T-helper 9 cell (primary cell): Measurements from ENCODE around the gene INPP4B.
"Not testable (repeated sequence)": the region's sequence is repeated elsewhere in the genome, so short reads cannot be mapped to it uniquely, and the experiment has no call there.

ENCODE experiments used
- DNase-seq: peaks from one replicate; pipeline ENCODE4 v3.0.0-alpha.2; 2020

INPP4B gene

GRCh38 chr4:142535009-142535408 lies 311.1 kb downstream of the INPP4B start:
- no peak for DNase-seq

DNA sequence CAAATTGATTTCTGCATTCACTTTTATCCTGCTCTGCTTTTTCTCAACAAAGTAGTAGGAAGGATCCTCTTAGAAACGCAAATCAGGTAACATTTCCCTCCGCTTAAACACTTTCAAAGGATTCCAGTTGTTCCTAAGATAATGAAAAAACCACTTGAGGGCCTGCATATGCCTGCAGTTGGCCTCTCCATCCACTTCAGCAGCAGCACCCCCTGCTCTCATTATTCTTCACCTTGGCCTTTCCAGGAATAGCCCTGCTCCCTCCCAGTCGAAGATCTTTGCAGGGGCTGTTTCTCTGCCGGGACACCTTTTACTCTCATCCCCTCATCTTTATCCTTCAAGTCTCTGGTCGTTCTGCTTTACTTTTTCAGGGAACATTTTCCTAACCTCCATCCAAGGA lies 314.0 kb downstream of the INPP4B start:
- no peak for DNase-seq

DNA sequence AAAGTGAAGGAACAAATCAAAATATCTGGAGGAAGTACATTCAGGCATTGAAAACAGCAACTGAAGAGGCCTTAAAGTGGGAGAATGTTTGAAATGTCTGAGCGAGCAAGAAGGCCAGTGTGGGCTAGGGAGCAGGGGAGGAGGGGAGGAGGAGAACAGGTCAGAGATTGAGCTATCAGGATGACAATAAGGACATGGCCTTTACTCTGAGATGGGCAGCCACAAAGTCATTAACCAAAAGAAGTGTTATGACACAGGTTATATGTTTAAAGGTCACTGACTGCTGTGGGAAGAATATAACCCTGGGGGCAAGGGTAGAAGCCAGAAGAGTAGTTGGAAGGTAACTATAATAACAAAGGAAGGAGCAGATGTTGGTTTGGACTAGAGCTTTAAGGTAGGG lies 315.4 kb downstream of the INPP4B start:
- DNase-seq, result no peak

DNA sequence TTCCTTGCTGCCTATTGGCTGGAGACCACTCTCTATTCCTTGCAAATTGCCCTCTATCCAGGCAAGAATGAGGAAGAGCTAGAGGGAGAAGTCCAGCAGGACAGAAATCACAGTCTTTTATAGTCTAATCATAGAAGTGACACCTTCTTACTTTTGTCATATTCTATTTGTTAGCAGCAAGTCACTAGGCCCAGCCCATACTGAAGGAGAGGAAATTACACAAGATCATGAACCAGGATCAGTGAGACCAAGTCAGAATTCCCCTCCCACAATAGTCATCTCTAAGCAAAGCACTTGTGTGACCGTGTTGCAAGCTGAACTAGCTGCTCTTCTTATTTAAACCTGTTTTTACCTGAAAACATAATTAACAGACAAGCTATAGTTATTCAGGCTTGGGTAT lies 317.7 kb downstream of the INPP4B start:
- no peak for DNase-seq

- DNase-seq, result no peak
These were observed 323.0 kb downstream of the INPP4B start for GRCh38 chr4:142523111-142523510.

DNA sequence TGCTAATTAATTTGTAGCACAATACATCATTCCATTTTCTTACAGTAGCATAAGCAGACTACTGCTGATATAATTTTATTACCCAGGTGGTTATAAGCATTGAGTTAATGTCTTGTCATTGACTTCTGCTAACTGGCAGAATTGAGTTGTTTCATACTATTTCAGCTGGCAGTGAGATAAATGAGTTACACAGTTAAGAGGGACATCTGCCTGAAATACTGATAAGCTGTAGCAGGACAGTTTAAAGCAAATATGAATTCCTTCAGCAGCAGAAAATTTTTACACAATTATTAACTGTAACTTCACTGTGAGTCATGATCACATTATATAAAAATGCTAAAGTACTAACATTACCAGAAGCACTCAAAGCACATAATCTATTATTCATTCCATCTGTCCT lies 326.8 kb downstream of the INPP4B start:
- DNase-seq, result no peak

GRCh38 chr4:142516686-142517526 lies 329.2 kb downstream of the INPP4B start:
- DNase-seq, result no peak

DNA sequence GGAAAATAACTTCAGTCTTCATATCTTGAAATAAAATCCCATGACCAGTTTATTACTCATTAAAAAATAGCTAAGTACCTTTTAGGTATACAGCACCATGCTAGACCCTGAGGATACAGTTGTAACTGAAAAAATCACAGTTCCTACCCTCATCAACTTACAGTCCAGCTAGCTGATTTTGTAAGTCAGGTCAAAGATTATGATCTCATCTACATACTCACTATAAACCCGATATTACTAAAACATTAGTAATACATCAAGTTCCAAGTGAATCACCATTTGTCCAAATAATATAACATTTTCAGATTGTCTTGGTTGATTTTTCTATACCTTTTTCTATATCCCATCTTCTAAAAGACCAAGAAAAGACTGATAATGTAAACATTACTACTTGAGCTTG lies 333.9 kb downstream of the INPP4B start:
- DNase-seq, result no peak

DNA sequence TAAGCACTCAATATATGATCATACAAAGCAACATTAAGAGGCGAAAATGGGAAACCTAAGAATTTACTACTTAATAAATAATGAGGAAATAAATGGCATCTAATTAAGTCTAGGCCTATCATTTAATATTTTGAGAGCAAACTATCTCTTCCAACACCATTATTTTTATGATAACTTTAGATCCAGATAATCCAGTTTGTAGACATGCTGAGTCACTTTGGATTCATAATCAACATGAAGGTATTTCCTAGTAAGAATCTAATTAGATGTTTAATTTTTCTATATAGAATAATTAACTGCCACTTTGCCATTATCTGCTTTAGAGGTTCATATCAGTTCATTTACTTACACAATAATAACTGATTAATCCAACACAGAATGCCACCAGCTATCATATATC lies 336.2 kb downstream of the INPP4B start:
- no peak for DNase-seq

GRCh38 chr4:142509381-142509780 lies 336.7 kb downstream of the INPP4B start:
- not testable (repeated sequence) for DNase-seq

- no peak for DNase-seq
These were observed 345.1 kb downstream of the INPP4B start for GRCh38 chr4:142500966-142501365.

DNA sequence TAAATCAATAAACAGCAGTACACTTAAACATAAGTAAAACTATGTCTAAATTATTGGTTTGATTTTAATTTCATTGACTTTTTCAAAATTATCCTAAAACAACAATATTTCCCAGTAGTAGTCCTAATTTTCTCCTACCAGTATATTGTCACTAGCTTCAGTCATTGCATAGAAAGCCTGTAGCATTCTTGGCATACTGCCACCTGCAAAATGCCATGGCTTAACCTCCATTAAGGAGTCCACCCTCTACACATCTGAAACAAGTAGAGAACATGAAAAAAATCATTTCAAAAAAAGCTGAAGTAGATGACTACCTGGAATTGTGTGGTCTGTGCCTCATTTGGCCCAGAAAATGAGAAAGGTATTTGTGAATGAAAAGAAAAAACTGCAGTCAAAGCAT lies 348.5 kb downstream of the INPP4B start:
- DNase-seq, result no peak

- DNase-seq, result no peak
These were observed 352.6 kb downstream of the INPP4B start for GRCh38 chr4:142493255-142494110.

GRCh38 chr4:142485452-142485851 lies 360.6 kb downstream of the INPP4B start:
- no peak for DNase-seq

GRCh38 chr4:142480244-142480643 lies 365.9 kb downstream of the INPP4B start:
- no peak for DNase-seq

DNA sequence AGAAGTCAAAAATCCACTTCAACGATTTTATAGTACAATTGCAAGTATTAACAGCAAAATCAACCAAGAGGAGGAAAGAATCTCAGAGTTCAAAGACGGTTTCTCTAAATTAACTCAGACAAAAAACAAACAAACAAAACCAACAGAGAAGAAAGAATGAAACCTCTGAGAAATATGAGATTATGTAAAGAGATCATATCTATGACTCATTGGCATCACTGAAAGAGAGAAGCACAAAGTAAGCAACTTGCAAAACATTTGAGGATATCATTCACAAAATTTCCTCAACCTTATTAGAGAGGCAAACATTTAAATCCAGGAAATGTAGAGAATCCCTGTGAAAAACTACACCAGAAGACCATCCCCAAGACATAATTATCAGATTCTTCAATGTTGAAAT lies 370.4 kb downstream of the INPP4B start:
- DNase-seq, result no peak

- DNase-seq, result no peak
These were observed 371.6 kb downstream of the INPP4B start for GRCh38 chr4:142474398-142475087.

DNA sequence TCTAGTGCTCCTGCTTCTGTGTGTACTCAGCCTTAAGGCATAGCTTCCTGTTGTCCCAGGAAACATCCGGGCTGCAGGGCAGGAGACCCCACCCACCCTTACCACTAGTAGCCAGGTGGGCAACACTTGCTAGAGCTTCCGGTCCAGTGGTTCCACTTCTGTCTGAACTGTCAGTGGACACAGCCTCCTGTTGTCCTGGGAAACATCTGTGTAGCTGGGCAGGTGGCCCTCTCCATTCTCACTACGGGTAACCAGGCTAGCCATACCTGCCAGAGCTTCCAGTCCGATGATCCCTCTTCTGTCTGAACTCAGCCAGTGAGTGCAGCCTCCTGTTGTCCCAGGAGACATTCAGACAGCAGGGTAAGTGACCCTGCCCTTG lies 372.2 kb downstream of the INPP4B start:
- no peak for DNase-seq

GRCh38 chr4:142473218-142473959 lies 372.7 kb downstream of the INPP4B start:
- DNase-seq, result no peak

DNA sequence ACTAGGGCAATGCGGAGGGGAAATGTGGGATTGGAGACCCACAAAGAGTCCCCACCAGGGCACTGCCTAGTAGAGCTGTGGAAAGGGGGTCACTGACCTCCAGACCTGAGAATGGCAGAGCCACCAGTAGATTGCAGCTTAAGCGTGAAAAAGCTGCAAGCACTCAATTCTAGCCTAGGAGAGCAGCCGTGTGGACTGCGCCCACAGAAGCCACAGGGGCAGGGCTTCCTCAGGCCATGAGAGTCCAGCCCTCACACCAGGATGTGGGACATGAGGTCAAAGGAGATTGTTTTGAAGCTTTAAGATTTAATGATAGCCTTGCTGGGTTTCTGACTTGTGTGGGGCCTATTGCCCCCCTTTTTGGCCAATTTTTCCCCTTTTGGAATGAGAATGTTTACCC lies 379.0 kb downstream of the INPP4B start:
- DNase-seq, result no peak

- DNase-seq, result no peak
These were observed 380.6 kb downstream of the INPP4B start for GRCh38 chr4:142465526-142465925.

DNA sequence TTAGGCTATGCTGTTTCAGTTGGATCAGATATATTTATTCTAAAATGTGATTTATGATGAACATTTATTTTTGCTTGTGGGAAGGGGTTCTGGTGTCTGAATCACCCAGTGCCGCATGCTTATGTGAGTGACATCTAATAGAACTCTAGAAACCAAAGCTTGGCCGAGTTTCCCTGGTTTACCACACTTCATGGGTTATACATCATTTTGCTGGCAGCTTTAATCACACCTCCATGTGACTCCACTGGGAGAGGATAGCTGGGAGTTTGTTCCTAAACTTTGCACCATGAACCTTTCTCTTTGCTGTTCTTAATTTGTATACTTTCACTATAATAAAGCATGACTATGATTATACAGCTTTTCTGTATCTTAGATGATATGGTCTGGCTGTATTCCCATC lies 382.9 kb downstream of the INPP4B start:
- no peak for DNase-seq
